Hepatocyte (in vitro differentiated cells): ENCODE results near the gene OR9A2. TPM values are rescaled to one million over a fixed set of nuclear protein-coding genes. Genes with fewer than 3 reads are reported as not detected.

Experiments used
- DNase-seq: peaks from one replicate; pipeline ENCODE4 v3.0.0-alpha.2; 2016; ENCODE audit warnings: low spot score
- H2AFZ ChIP-seq: fragments of 200-600 bp; sonication (generic); 2 replicates; pipeline ENCODE4 v1.6.0; 2016; ENCODE audit warnings: antibody characterized with exemption, mild to moderate bottlenecking
- H3K27ac ChIP-seq: fragments of 200-600 bp; sonication (generic); 2 replicates; pipeline ENCODE4 v1.5.1; 2016; ENCODE audit warnings: mild to moderate bottlenecking
- H3K27me3 ChIP-seq: fragments of 200-600 bp; sonication (generic); 2 replicates; pipeline ENCODE4 v1.6.1; 2016
- H3K36me3 ChIP-seq: fragments of 200-600 bp; sonication (generic); replicated peaks from 2 replicates; pipeline ENCODE4 v1.5.1; 2016; ENCODE audit warnings: low read depth; ENCODE audit not compliant: insufficient read depth
- H3K4me1 ChIP-seq: fragments of 200-600 bp; sonication (generic); 2 replicates; pipeline ENCODE4 v1.5.1; 2016; ENCODE audit warnings: mild to moderate bottlenecking, moderate library complexity; ENCODE audit not compliant: insufficient read depth
- H3K4me2 ChIP-seq: fragments of 200-600 bp; sonication (generic); 2 replicates; pipeline ENCODE4 v1.6.0; 2016
- H3K4me3 ChIP-seq: fragments of 200-600 bp; sonication (generic); 2 replicates; pipeline ENCODE4 v1.5.1; 2016; ENCODE audit warnings: mild to moderate bottlenecking
- H3K79me2 ChIP-seq: fragments of 200-600 bp; sonication (generic); 2 replicates; pipeline ENCODE4 v1.6.0; 2017; ENCODE audit warnings: mild to moderate bottlenecking
- H3K9me2 ChIP-seq: fragments of 200-600 bp; sonication (generic); replicated peaks from 2 replicates; pipeline ENCODE4 v1.6.0; 2017; ENCODE audit warnings: mild to moderate bottlenecking; ENCODE audit not compliant: insufficient read depth
- H3K9me3 ChIP-seq: fragments of 200-600 bp; sonication (generic); 2 replicates; pipeline ENCODE4 v1.5.1; 2016; ENCODE audit warnings: low read depth, mild to moderate bottlenecking
- H4K20me1 ChIP-seq: fragments of 200-600 bp; sonication (generic); 2 replicates; pipeline ENCODE4 v1.6.0; 2016; ENCODE audit warnings: mild to moderate bottlenecking; ENCODE audit not compliant: insufficient read depth, poor library complexity, severe bottlenecking
- EZH2 ChIP-seq: fragments of 200-600 bp; sonication (generic); IDR thresholded peaks from 2 replicates; pipeline ENCODE4 v1.6.1; 2016; ENCODE audit warnings: antibody characterized with exemption, mild to moderate bottlenecking, borderline replicate concordance
- EZH2phosphoT487 ChIP-seq: fragments of 200-600 bp; sonication (generic); IDR thresholded peaks from one replicate; pipeline ENCODE4 v1.6.1; 2018; ENCODE audit warnings: antibody characterized with exemption, mild to moderate bottlenecking, low read depth, moderate library complexity; ENCODE audit not compliant: unreplicated experiment, severe bottlenecking
- WGBS: methylation state at CpG from one replicate; pipeline ENCODE4 v1.1.6; 2016; ENCODE audit warnings: low lambda C conversion rate; ENCODE audit errors: missing lambda C conversion rate; 5-methylcytosine and 5-hydroxymethylcytosine counted together
- polyA plus RNA-seq: library from polyadenylated mRNA; unstranded; fragments of >200 nt; fragmentation: Nextera tagmentation; extraction: Ambion mirVana; gene quantifications from 2 replicates; pipeline ENCODE4 v1.2.1, GENCODE V29; 2016
- total RNA-seq: library from RNA; depleted of rRNA; stranded (reverse); fragments of >200 nt; gene quantifications from 2 replicates; pipeline ENCODE4 v1.2.3, GENCODE V29; 2014
- TF ChIP-seq, protein P1 (sequence below): fragments of 200-600 bp; sonication (generic); IDR thresholded peaks from 2 replicates; pipeline ENCODE4 v1.5.1; 2016; ENCODE audit warnings: antibody characterized with exemption, mild to moderate bottlenecking; ENCODE audit not compliant: poor library complexity

The OR9A2 gene
- total and polyA plus RNA-seq, 2 experiments from 2014 or later = not detected

DNA sequence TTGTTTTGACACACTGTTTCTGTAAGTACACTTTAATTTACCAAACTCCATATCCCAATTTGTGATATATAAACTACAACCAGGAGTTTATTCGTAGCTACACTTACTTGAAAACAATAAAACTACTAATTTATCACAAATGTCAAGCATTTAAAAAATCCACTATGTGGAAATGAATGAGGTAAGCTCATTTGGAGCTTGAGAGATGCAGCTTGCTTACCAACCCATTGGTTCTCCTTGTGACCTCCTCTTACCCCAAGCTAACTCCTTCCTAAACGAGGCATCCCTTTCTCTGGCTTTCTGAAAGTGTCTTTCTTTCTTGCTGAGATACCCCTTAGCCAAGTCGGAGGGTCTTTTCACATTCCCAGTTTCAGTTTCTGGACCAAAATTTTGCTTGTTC is 27.7 kb upstream of the OR9A2 start:
- no peak for TF ChIP-seq EZH2phosphoT487
- TF ChIP-seq EZH2 = no peak
- TF ChIP-seq, protein P1, sequence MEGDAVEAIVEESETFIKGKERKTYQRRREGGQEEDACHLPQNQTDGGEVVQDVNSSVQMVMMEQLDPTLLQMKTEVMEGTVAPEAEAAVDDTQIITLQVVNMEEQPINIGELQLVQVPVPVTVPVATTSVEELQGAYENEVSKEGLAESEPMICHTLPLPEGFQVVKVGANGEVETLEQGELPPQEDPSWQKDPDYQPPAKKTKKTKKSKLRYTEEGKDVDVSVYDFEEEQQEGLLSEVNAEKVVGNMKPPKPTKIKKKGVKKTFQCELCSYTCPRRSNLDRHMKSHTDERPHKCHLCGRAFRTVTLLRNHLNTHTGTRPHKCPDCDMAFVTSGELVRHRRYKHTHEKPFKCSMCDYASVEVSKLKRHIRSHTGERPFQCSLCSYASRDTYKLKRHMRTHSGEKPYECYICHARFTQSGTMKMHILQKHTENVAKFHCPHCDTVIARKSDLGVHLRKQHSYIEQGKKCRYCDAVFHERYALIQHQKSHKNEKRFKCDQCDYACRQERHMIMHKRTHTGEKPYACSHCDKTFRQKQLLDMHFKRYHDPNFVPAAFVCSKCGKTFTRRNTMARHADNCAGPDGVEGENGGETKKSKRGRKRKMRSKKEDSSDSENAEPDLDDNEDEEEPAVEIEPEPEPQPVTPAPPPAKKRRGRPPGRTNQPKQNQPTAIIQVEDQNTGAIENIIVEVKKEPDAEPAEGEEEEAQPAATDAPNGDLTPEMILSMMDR = no peak
- Histone ChIP-seq H3K4me2 (no peak overlapping the region), H2AFZ (no peak overlapping the region), H3K4me3 (no peak overlapping the region), H3K9me3 (no peaks in the 10 kb centered on the region), H3K9me2 (no peaks in the 10 kb centered on the region), H3K4me1 (peaks cover 2% of the 10 kb centered on the region), H3K27me3 (no peaks in the 10 kb centered on the region), H4K20me1 (no peaks in the 10 kb centered on the region), H3K27ac (no peak overlapping the region), H3K79me2 (no peaks in the 10 kb centered on the region), H3K36me3 (no peaks in the 10 kb centered on the region)
- no peak for DNase-seq
- WGBS = 71% methylated on average over 3 of the region's 3 CpGs

DNA sequence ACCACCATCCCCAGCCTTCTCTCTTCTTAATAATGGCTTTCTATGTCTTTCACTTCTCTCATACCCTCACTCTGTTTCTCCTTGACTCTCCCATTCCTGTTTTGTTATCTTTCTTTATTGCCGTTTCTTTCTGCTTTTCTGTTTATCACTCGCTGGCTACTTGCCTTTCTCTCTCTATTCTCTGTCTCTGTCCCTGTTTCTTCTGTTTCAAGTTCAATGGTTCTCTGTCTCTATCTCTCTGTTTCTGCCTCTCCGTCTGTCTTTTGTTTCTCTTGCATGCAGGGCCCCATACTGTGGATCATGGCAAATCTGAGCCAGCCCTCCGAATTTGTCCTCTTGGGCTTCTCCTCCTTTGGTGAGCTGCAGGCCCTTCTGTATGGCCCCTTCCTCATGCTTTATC is 25.1 kb upstream of the OR9A2 start, which contains the start of gene OR6V1:
TSS of gene OR6V1 (plus strand) at position 301 of the 400 bp plus-strand sequence. CDS start at position 301, 0 bp downstream.
- Histone ChIP-seq H3K9me3 (no peaks in the 10 kb centered on the region), H3K4me2 (no peak within 1 kb of the TSS), H2AFZ (no peak within 1 kb of the TSS), H3K36me3 (no peaks in the 10 kb centered on the region), H3K4me1 (peaks cover 7% of the 10 kb centered on the region), H3K9me2 (no peaks in the 10 kb centered on the region), H3K27ac (no peak within 1 kb of the TSS), H4K20me1 (no peaks in the 10 kb centered on the region), H3K27me3 (no peaks in the 10 kb centered on the region), H3K79me2 (no peaks in the 10 kb centered on the region), H3K4me3 (no peak within 1 kb of the TSS)
- no peak for TF ChIP-seq EZH2phosphoT487
- TF ChIP-seq, protein P1 = no peak
- TF ChIP-seq EZH2 = no peak
- 90% methylated on average over 4 of the region's 4 CpGs for WGBS
- DNase-seq = no peak

DNA sequence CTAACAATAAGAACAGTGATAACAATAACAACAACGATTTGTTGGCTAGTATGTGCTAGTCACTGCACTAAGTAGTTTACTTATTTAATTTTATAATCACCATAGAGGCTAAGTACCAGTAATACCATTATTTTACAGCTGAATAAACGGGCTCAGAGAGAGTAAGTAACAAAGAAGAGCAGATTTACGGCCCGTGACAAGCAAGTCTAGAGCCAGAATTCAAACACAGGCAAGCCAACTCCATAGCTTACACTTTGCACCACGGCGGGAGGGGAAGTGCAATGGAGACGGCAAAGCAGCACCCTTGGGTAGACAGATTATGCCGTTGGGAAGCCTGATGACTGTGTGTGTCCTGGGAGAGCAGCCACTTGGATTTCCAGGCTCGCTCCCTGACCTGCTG is 24.0 kb upstream of the OR9A2 start:
- no peaks in the 10 kb centered on the region for H3K36me3 ChIP-seq
- 53% methylated on average over 9 of the region's 9 CpGs for WGBS
- DNase-seq = no peak

More for the DNA sequence above, 24.0 kb upstream of the OR9A2 start:
- H2AFZ ChIP-seq = no peak overlapping the region
- no peak overlapping the region for H3K4me3 ChIP-seq
- H4K20me1 ChIP-seq = no peaks in the 10 kb centered on the region
- H3K4me1 ChIP-seq = peaks cover 7% of the 10 kb centered on the region
- no peaks in the 10 kb centered on the region for H3K79me2 ChIP-seq
- no peaks in the 10 kb centered on the region for H3K27me3 ChIP-seq
- H3K9me3 ChIP-seq = no peaks in the 10 kb centered on the region
- H3K27ac ChIP-seq = no peak overlapping the region
- H3K4me2 ChIP-seq = no peak overlapping the region
- H3K9me2 ChIP-seq = no peaks in the 10 kb centered on the region
- no peak for TF ChIP-seq EZH2phosphoT487
- TF ChIP-seq, protein P1 = no peak
- TF ChIP-seq EZH2 = no peak
